Stimulated activated CD4-positive, alpha-beta T cell treated with anti-CD3 and anti-CD28 coated beads, Interleukin-1b, Interleukin-23, amount 100 ng/mL, for 4 hours (primary cell): ENCODE results near the gene PRADC1.

Experiments
- DNase-seq, 2 donors: peaks; one replicate each; pipeline ENCODE4 v3.0.0-alpha.2; 2020; ENCODE audit warnings: low read depth in 2 of 2

PRADC1 gene

DNA sequence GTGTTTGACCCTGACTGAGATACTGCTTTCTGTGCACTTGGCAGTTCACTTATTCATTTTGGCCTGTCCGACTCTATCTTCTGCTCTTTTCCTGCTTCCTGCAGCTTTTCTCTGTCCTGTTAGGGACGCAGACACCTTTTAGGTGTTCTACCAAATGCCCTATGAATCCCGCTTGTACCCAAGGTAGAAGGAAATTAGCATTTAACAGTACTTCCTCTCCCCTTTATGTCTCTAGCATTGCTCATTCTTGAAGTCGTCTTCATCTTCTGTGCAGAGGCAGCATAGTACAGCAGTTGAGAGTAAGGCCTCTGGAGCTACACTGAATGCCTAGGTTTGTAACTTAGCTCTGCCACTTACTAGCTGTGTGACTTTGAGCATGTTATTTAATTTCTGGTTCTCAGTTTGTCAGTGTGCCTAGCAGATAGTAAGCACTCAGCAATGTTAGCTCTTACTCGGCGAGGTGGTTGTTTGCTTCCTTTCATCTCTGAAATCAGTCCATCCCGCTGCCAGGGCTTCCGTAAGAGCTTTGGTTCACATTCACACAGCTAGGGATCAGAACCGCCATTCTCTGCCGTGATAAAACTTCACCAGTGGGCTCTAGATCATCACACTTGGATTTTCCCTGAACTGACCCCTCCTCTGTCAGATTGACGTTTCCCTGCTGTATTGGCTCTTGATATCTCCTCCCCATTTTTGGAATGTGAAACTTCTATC is 2.4 kb upstream of the PRADC1 start:
- DNase-seq, result no peak

DNA sequence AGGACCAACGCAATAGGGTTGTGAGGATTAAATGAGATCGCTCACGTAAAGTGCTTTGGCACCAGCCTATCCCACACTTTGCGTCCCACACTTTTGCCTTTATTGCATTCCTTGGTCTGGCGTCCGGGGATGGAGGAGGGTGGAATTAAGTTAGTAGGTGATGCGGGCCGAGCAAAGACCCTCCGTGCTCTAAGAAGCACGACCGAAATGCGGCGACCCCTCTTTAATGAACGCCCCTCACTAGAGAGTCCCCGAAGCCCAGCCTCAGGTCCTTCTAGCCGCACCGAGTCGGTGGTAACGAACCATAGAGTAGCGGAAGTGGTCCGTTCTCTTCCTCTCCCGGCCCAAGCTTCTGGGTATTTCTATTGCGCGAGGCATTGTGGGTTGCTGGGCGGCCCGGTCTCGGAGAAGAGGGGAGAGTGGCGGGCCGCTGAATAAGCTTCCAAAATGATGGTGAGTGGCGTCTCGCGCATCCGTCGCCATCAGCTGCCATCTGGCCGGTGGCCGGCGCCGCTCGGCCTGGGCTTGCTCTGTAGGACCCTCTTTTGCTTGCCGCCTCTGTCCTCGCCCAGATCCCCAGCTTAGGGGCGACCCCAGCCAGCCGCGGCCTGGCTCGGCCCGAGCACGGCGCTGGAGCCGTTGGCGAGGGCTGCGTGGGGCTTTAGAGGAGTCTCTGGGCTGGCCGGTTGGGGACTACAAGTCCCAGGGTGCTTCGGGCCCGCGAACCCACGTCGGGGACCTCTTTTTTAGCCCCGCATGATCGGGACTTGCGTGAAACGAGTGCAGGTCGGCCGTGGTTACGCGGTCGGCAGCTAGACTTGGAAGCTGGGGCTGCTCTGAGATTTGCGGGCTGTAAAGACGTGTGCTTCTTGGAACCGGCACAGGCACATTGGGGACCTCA is 1.1 kb upstream of the PRADC1 start, which contains the start of gene CCT7:
Gene CCT7 (plus strand): TSS at position 377 of the 901 bp plus-strand sequence. CDS start 71 bp downstream, at position 448.
- peak; percentile 72 to 79 for DNase-seq

DNA sequence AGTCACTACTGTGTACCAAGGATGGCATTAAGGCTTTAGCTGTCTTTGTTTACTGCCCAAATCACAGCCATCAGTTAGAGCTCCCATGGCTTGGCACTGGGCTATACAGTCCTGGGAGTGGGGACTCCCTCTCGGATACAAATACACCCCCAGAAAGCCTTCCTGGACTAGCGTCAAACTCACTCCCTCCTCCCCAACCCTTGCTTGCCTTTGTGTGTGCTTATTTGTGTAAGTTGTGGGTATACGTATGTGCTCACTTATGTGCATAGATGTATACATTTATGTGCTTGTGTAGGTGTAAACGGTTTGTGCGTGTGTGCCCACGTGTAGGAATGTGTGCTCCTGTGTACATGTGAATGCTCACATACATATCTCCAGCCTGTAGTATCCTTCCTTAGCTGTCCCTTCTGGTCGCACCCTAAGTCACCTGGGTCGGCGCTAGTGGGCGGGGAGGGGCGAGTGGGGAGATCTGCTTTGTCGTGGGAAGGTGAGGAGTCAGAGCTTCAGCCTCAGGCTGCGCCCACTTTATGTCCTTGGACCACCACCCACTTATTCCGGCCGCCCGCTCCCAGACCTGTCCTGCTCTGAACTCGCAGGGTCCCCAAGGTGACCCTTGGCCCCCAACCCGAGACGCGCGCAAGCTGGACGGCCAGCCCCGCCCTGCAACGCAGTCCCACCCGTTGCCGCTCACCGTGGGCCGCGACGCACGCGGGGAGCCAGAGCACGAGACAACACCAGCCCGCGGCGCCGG is 461 bp downstream of the PRADC1 start:
- peak in 1 of 2 donors; percentile 23 for DNase-seq

DNA sequence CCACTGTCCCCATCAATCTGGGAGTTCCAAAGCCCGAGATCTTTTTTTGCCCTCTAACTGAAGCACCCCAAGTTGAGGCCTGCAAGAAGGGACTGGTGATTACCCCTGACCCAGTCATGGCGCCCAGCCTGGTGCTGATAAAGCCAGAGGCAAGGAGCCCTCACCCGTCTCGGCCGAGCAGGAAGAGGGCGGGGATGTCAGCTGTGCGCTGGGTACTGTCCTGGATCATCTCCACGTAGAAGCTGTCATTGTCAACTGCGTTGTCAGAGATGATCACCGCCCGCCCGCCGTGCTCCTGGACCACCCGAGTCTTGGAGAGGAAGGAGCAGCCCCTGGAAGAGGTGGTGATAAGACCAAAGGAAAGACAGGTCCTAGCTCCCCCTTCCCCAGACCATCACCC is 4.4 kb downstream of the PRADC1 start:
- no peak for DNase-seq

DNA sequence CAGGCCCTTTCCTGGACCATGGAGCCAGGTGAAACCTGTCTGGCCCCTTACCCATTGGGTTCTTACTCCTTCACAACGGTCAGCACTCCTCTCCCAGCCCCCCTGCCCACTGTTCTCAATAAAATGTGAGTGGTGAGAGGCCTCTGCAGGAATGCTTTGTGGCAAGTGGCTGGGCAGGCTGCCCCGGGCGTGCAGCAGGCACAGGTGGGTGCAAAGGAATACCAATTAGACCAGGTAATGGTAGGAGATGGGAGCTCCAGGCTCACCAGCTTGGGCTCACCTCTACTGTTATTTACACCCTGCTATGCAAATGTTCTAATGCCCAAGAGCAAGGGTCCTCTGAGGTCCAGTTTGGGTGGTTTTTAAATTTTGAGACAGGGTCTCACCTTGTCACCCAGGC is 6.0 kb downstream of the PRADC1 start:
- DNase-seq, result no peak

DNA sequence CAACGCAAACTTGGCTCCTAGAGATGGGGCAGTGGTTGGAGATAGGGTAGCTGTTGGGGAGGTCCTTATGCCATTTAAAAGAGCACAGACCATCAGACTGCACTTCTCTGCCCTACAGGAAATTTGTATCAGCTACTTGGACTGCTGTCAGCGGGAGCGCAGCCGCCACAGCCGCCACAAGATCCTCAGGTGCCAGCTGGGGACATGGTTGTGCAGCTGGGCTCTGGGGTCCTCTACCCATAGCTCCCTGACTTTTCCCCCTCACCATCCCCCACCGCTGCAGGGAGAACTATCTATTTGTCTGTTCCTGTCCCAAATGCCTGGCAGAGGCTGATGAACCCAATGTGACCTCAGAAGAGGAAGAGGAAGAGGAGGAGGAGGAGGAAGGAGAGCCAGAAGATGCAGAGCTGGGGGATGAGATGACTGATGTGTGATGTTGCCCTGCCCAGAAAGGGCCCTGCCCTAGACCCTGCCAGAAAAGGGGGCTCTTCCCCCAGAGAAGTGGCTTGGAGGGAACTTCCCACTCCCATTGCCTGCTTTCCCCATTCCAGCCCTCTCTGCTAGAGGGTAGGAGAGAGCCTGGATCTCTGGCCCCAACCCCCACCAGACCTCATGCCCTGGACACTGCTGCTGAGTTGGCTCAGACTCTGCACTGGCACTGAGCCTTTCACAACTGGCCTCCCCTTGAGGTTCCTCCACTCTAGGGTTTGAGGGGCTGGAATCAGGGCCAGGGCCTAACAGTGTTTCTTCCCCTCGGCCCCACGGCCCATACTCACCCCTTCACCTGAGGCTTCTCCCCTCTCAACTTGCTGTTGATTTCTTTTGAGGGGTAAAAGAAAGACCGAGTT is 7.3 kb downstream of the PRADC1 start:
- DNase-seq, result no peak

DNA sequence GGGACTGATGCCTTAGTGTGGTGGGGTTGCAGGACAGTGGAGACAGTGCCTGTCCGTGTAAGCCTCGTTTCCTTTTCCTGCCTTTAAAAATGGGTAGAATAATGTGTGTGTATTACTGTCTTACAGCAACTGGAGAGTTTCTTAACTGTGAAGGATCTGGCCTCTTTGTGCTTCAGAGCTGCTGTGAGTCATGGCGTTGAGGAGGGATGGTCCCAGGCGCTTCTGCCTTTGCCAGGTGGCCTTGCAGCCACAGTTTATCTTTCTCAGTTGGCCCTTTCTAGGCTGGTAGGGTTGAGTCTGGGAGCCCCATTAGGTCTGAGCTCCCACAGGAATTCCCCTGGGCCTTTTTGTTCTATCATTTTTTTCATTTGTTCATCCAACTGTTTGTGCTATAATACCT is 9.2 kb downstream of the PRADC1 start:
- DNase-seq, result no peak

DNA sequence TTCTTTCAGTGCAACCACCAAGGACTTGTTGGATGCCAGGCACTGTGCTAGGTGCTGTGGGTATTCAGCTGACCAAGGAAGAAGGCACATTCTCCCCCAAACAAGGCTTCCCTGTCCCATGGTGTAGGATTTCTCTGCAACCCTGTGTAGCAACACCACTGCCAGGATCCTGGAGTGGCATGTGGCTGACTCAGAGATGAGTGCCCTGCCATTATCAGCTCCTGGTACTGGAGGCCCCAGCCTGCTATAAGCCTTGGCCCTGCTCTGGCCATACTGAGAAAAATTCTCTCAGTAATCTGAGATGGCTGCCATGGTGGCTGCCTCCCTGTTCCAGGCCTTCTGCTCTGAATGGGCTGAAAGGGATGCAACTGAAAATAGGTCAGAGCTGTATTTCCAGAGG is 14.7 kb downstream of the PRADC1 start:
- DNase-seq, result no peak

DNA sequence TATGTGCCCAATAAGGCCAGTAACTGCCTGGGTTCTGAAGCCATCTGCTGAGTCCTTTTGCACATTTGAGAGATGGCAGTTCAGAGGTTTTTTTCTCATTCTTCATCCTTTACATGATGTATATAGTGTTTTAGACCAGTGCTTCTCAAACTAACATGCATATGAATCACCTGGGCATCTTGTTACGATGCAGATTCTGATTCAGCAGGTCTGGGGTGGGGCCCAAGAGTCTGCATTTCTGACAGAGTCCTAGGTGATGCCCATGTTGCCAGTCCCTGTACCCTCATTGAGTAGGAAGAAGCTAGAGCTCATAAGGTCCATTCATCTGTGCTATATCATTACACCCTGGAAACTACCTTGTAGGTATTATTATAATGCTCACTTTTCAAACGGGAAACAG is 15.2 kb downstream of the PRADC1 start:
- no peak for DNase-seq

DNA sequence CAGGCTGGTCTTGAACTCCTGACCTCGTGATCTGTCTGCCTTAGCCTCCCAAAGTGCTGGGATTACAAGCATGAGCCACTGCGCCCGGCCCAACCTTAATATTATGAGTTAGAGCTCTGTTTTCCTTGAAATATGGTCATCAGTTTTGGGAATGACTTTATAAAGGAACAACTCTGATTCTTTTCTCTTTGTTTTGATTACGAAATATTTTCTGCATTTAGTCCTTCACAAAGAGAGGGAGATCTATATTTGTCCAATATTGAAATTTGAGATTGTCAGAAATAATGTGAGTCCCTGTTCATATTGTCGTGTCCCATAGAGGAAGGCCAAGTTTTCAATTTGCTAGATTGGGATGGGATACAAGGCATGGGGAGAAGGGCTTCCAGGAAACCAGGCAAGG is 15.9 kb downstream of the PRADC1 start:
- no peak for DNase-seq

DNA sequence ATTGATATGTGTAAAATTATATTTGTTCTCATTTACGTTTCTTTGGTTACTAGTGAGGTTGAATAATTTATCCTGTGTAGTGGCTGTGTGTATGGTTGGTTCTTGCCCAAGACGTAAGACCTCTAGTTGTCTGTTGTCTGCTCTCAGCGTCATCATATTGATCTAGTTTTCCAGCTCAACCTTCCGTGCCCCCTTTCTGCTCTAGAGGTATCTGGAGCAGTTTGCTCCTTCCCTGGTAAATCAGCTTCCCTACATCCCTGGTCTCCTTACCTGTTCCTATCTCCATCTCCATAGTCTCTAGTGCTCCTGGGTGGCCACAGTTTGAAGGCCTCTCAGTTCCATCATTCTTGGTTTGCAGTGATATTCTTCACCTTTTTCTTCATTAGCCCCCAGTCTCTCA is 17.8 kb downstream of the PRADC1 start:
- no peak for DNase-seq

DNA sequence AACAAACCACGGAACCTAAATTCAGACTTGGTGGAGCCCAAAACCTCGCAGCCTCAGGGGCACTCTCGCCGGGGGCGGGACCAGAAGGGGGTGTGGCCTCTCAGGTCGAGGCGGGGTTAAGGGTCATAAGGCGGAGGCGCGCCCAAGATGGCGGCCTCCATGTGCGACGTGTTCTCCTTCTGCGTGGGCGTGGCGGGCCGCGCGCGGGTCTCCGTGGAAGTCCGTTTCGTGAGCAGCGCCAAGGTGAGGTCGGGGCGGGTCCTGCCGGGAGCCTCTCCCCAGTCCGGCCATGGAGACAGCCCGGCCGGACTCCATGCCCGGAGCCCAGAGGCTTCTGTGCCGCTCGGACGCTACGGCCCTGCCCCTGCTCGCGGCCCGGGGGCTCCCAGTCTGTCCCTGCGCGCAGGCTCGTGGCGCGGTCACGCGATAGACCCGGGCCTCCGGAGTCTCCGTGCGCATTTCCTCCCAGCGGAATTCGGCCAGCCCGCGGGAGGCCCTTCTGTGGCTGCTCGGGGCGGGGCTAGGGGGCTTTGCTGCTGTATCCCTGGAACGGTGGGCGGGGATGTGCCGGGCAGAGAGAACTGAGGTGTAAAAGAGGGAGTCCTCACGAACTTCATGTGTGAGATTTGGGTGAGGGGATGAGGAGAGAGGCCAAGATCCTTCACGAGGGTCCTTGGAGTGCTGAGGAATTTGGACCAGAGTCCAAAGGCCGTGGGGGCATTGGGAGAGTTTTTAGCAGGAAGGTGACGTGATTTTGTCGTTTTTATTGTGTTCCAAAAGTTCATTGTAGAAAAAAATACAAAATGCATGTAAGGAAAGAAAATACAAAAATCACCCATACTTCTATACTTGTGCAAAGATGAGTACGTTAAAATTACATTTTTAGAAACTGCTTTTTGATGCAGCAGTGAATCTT is 18.7 kb downstream of the PRADC1 start, which contains the start of gene SMYD5:
Gene SMYD5 (plus strand): TSS at position 126 of the 916 bp plus-strand sequence. CDS start 22 bp downstream, at position 148.
- DNase-seq, result peak; percentile 92 to 93

DNA sequence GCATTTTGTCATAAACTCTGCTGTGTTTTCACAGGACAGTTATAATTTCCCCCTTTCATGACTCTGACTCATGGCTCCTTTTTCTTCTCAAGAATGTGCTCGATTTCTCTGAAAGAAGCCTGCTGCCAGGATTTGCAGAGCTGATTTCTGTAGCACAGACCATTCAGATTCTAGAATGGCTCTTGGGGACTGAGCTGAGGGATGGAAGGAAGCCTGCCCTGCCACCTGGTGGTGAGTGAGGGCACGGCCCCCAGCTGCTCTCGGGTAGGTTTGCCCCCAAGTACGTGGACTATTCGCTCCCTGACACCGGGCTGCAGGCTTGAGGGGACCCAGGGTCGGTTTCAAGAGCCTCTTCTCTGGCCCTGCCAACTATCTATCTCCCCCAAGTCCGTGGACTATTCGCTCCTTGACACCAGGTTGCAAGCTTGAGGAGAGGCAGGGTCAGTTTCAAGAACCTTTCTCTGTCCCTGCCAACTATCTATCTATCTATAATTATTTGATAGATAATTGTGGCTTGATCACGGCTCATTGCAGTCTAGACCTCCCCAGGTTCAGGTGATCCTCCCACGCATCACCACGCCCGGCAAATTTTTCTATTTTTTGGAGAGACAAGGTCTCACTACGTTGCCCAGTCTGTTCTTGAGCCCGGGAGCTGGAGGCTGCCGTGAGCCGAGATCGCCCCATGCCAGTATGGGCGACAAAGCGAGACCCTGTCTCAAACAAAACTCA is 20.4 kb downstream of the PRADC1 start:
- peak; percentile 65 to 67 for DNase-seq

DNA sequence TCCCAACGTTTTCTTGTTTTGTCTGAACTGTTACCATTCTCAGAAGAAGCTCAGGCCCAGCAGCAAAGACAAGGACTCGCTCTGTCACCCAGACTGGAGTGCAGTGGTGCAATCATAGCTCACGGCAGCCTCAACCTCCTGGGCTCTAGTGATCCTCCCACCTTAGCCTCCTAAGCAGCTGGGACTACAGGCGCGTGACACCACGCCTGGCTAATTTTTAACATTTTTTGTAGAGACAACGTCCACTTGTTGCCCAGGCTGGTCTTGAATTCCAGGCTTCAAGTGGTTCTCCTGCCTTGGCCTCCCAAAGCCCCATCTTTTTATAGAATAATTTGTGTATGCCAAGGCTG is 21.0 kb downstream of the PRADC1 start:
- no peak for DNase-seq

DNA sequence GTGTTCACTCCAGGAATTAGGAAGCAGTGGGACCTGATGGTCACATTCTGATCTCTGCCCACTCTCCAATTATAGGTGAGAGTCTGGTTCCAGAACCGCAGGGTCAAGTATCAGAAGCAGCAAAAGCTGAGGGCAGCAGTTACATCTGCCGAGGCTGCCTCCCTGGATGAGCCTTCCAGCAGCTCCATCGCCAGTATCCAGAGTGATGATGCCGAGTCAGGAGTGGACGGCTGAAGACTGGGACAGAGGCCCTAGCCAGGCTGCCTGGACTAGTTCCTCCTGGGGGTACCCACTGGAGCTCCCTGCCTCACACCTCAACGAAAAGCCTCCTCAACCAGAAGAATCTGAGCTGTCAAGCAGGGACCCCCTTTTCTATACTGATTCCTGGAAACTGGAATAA is 22.3 kb downstream of the PRADC1 start:
- no peak for DNase-seq

DNA sequence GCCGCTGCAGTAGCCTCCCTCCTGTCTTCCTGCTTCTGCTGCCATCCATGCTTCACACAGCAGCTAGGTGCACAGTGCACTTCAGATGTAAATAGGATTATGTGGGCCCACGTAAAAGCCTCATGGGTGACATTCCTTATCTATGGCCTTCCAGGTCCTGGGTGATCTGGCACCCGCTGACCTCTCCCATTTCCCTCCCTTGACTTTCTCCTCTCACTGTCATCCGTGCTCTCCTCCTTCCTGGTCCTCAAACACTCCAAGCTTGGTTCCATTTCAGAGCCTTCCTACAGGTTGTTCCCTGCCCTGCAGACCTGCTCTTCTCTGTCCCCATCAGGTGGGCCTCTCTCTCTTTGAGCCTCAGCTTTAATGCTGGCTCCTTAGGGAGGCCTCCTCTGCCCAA is 23.0 kb downstream of the PRADC1 start:
- no peak for DNase-seq

DNA sequence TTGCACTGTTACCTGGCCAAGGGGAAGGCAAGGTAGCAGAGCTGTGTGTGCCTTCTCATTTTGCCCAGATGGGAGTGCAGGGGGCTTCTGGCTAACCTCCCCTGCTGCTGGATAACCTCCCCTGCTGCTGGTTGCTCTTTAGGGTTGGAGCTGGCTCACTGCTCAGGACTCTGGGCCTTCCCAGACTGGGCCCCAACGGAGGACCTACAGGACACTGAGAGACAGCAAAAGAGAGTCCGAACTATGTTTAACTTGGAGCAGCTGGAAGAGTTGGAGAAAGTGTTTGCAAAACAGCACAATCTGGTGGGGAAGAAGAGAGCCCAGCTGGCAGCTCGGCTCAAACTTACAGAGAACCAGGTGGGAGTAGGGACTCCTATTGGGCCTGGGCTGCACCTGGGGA is 24.8 kb downstream of the PRADC1 start:
- DNase-seq, result no peak

DNA sequence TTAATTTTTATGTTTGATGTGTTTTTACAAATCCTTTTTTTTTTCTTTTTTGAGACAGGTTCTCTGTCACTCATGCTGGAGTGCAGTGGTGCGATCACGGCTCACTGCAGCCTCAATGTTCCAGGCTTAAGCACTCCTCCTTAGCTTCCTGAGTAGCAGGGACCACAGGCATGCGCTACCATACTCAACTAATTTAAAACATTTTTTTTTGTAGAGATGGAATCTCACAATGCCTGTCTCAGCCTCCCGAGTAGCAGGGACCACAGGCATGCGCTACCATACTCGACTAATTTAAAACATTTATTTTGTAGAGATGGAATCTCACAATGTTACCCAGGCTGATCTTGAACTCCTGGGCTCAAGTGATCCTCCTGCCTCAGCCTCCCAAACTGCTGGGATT is 27.4 kb downstream of the PRADC1 start:
- DNase-seq, result no peak

DNA sequence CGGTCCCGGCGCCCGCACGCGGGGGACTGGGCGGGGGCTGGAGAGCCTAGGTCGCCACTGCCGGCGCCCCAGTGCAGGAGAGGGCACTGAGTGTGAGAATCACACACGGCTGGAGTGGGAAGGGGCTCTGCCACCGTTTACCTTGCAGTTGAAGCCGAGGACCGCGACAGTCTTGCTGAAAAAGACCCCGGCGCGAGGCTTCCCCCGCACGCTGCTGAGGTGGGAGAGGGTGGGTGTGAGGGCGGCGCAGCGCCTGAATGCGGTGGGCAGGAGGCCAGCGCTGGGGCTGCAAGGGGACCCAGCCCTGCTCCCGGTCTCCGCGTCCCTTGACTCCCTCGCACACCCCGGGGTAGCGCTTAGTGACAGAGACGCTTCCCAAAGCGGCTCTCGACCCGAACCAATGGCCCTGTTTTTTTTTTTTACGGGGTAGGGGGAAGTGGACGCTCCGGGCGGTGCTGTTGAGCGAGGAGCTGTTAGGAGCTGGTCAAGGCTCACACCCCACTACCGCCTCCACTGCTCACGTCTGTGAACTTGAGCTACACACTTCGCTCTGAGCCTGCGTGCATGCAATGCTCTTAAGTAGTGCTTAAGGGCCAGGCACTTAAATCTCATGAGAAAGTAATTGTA is 29.9 kb downstream of the PRADC1 start:
- no peak for DNase-seq
